ENCODE measurements around the gene AMN1.
"Not testable (repeated sequence)": the region's sequence is repeated elsewhere in the genome, so short reads cannot be mapped to it uniquely, and the experiment has no call there.

Gene AMN1

DNA sequence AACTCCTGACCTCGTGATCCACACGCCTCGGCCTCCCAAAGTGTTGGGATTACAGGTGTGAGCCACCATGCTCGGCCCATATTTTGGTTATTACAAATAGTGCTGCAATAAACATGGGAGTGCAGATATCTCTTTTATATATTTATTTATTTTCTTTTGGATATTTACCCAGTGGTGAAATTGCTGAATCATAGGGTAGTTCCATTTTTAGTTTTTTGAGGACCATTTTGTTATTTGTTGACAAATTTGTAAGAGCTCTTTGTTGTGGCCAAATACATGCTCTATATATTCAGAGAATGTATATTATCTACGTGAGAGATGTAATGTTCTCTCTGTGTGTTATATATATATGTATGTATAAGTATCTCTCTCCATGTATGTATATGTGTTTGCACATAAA, 15.9 kb downstream of the AMN1 start:
- TF ChIP-seq, protein P1, sequence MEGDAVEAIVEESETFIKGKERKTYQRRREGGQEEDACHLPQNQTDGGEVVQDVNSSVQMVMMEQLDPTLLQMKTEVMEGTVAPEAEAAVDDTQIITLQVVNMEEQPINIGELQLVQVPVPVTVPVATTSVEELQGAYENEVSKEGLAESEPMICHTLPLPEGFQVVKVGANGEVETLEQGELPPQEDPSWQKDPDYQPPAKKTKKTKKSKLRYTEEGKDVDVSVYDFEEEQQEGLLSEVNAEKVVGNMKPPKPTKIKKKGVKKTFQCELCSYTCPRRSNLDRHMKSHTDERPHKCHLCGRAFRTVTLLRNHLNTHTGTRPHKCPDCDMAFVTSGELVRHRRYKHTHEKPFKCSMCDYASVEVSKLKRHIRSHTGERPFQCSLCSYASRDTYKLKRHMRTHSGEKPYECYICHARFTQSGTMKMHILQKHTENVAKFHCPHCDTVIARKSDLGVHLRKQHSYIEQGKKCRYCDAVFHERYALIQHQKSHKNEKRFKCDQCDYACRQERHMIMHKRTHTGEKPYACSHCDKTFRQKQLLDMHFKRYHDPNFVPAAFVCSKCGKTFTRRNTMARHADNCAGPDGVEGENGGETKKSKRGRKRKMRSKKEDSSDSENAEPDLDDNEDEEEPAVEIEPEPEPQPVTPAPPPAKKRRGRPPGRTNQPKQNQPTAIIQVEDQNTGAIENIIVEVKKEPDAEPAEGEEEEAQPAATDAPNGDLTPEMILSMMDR (IDR thresholded peaks at IDR 0.05; ENCODE audit: control extremely low read depth, extremely low read depth, low read depth, missing control alignments) = no peak
- DNase-seq (ENCODE audit: extremely low spot score) = no peak
- POLR2A ChIA-PET = interaction anchor here (0.6 kb wide), 1 partner anchor 196 kb away, joined by 8 read pairs; no protein-coding TSS in a partner anchor
- CTCF ChIA-PET = no interaction called here

DNA sequence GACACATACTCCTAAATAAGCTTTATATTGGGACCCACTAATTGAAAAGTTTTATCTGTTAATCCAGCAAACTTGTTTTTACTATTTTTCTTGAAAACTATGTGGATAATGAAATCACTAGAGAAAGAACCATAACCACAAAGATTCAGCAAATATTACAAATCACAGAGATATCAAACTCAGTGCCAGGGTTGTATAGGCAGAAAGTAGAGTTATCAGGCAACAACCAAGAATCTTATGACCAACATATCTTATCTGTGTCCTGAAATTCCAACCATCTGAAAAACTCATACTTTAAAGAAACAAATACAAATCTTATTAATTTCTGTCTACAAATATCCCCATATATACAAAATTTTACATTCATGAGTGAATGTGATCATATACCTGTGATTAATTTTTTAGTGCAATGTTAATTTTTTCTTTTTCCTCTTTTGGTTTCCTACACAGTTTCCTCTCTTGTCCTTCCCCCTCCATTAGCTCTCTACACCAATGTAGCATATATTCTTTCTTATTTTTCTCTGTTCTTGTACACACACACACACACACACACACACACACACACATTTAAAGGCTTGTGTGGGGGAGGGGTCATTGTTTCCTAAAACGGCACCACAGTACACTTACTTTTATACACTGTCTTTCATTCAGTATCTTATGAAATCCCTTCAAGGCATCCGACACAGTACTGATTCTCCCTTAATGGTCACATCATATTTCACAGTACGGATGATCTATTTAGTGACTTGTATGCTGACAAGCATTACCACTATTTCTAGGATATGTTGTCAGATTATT, 18.6 kb downstream of the AMN1 start:
- CTCF ChIA-PET = interaction anchor here (0.8 to 1.4 kb wide), 3 partner anchors 12 to 602 kb away, joined by 3 read pairs; no protein-coding TSS in a partner anchor
- POLR2A ChIA-PET = no interaction called here

DNA sequence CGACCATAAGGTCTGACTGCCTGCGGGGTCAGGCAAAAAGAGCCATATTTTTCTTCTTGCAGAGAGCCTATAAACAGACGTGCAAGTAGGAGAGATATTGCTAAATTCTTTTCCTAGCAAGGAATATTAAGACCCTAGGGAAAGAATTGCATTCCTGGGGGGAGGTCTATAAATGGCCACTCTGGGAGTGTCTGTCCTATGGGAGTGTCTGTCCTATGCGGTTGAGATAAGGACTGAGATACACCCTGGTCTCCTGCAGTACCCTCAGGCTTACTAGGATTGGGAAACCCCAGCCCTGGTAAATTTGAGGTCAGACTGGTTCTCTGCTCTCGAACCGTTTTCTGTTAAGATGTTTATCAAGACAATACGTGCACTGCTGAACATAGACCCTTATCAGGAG, 20.7 kb downstream of the AMN1 start:
- CTCF ChIA-PET; DNase-seq (ENCODE audit: extremely low spot score); POLR2A ChIA-PET: not testable (repeated sequence)

More for the DNA sequence above, 18.6 kb downstream of the AMN1 start:
- no peak for DNase-seq (ENCODE audit: extremely low spot score)
- TF ChIP-seq, protein P1 (IDR thresholded peaks at IDR 0.05; ENCODE audit: control extremely low read depth, extremely low read depth, low read depth, missing control alignments) = no peak

DNA sequence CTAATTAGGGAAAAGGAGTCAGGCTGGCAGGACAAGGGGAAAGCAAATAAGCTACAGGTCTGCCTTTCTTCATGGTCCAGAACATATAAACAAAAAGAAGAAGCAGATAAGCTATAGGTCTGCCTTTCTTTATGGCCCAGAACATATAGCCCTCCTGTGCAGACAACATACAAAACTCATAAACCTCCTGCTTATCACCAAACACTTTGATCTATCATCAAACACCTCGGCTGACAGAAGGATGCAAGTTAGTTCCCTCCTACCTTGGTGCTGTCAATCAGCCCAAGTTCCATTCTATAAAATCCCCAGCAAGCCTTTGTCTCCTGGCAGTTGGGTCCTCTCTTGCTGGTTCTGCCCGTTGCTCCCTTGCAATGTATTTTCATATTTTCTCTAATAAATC, 23.2 kb downstream of the AMN1 start:
- ChIA-PET POLR2A (no interaction called here), CTCF (interaction anchor here (1.0 kb wide), 1 partner anchor 8 kb away, joined by 3 read pairs; no protein-coding TSS in a partner anchor)
- TF ChIP-seq, protein P1 (IDR thresholded peaks at IDR 0.05; ENCODE audit: control extremely low read depth, extremely low read depth, low read depth, missing control alignments) = no peak
- no peak for DNase-seq (ENCODE audit: extremely low spot score)

DNA sequence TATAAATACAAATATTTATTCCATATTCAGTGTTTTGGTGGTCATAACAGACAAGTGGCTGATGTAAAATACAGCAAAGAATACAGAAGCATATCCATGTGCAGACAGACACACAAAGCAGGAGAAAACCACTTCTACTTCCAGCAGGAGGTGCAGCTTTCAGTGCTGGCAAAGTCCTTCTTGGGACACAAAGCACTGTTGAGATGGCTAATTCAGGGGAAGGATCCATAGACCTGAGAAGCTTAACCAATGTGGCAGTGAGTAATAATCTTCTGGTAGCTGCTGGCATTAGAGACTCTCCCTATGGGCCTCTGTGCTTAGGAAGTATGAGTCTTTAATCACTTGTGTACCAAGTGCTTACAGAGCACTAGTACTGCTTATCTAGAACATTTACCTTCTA, 26.8 kb downstream of the AMN1 start:
- no peak for DNase-seq (ENCODE audit: extremely low spot score)
- ChIA-PET POLR2A (no interaction called here), CTCF (interaction anchor here (1.5 to 2.4 kb wide), 3 partner anchors 13 to 358 kb away, joined by 4 to 8 read pairs (median 7); no protein-coding TSS in a partner anchor)
- TF ChIP-seq, protein P1 (IDR thresholded peaks at IDR 0.05; ENCODE audit: control extremely low read depth, extremely low read depth, low read depth, missing control alignments) = no peak

DNA sequence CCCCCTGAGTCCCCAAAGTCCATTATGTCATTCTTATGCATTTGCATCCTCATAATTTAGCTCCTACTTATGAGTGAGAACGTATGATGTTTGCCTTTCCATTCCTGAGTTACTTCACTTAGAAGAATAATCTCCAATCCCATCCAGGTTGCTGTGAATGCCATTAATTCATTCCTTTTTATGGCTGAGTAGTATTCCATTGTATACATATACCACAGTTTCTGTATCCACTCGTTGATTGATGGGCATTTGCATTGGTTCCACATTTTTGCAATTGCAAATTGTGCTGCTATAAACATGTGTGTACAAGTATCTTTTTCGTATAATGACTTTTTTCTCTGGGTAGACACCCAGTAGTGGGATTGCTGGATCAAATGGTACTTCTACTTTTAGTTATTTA, 38.9 kb downstream of the AMN1 start:
- CTCF ChIA-PET = interaction anchor here (0.8 to 1.0 kb wide), 3 partner anchors 25 to 622 kb away, joined by 3 read pairs; no protein-coding TSS in a partner anchor
- POLR2A ChIA-PET = interaction anchor here (0.6 kb wide), 1 partner anchor 10 kb away, joined by 6 read pairs; no protein-coding TSS in a partner anchor
- DNase-seq (ENCODE audit: extremely low spot score) = not testable (repeated sequence)

DNA sequence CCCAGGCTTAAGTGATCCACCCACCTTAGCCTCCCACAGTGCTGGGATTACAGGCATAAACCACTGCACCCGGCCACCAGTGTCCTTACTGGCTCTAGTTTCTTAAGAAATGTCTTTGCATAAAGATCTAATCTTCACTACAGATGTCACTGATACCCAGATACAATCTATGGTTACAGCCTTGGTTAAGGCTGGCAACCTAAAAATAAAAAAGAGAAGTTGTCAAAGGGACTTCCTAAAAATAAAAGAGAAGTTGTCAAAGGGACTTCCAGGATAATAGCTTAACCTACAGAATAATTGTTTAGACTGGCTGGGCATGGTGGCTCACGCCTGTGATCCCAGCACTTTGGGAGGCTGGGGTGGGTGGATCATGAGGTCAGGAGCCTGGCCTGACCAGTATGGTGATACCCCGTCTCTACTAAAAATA, 41.7 kb downstream of the AMN1 start:
- ChIA-PET CTCF (interaction anchor here (1.2 kb wide), 1 partner anchor 124 kb away, joined by 3 read pairs; no protein-coding TSS in a partner anchor), POLR2A (interaction anchor here (0.7 kb wide), 1 partner anchor 12 kb away, joined by 4 read pairs; no protein-coding TSS in a partner anchor)
- DNase-seq (ENCODE audit: extremely low spot score) = peak; percentile 32
- TF ChIP-seq, protein P1 (IDR thresholded peaks at IDR 0.05; ENCODE audit: control extremely low read depth, extremely low read depth, low read depth, missing control alignments) = no peak
